Inferior parietal cortex (tissue), 1 donor: ENCODE results near the gene DNMT3A.

ENCODE experiments used
- DNase-seq: peaks from one replicate; pipeline ENCODE4 v3.0.0-alpha.2; 2016; ENCODE audit errors: extremely low spot score

The DNMT3A gene

DNA sequence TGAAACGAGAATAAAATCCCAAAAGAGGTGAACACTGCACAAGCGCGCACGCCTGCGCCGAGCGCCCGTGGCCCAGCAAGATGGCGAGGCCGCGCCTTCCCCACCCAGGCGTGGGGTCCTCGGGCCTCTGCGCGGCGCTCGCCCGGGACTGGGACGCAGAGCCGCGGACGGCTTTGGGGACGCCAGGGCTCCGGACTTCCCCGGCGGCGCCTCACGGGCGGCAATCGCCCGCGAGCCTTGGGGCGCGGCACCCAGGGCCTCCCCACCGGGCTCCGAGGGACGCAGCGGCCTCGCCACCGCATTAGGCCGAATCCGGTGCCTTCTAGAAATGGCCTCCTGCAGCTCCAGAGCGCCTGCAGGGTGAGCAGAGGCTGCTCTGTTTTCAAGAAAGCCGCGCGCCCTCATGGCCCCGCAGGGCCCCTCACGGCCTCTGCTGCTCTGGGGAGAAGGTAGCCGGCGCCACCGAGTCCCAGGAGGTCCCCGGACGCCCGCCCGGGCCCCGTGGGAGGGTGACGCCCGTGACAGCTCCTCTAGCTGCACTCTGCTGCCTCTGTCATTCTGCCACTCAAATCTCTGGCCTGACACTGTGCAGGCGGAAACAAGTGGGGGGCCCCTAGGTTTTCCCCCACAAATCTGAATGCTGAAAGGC is 137.4 kb downstream of the DNMT3A start:
- DNase-seq = no peak

DNA sequence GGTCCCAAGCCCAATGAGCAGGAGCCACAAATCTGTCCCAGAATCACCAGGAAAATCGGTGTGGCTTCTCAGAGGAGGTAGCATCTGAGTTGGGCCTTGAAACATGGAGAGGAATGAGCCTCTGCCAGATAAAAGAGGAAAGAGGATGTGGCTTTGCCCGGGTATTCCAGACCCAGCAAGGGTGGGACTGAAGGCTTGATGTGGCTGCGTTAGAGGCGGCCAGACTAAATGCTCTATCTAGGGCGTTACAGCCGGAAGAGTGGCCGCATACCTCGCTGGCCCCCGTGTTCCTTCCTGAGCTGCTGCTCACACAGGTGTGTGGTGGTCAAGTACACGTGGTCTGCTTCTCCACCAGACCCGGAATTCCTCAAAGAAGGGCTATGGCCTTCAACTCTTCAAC is 139.4 kb downstream of the DNMT3A start:
- DNase-seq = no peak

DNA sequence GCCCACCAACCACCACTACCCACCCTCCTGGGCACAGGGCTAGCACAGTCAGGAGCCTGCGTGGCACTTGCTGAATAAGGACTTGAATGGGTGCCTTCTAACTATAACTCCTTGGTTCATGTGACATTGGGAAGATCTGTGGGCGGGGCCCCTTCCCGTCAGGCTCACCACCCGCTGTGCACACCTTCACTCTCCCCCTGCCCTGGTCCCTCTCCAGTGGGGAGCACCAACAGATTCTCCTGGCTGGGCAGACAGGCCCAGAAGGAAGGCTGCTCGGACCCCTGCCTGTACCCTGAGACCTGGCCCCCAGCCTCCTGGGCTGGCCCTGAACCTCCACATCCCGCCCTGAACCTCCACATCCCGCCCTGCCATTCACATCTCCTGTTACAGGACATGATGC is 139.9 kb downstream of the DNMT3A start:
- DNase-seq = no peak

DNA sequence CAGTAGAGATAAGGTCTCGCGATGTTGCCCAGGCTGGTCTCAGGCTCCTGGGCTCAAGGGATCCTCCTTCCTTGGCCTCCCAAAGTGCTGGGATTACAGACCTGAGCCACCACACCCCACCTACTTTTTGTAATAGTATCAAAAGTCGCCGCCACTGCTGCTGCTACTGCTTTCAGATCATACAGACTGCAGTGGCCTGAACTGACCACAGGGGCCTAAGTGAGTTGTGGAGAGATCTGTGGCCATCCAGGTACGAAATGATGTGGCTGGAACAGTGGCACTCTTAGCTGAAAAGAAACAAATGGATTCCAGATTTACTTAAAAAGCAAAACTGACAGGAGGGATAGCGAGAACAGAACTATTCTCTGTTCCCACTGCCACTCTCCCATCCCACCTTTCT is 140.5 kb downstream of the DNMT3A start:
- no peak for DNase-seq

DNA sequence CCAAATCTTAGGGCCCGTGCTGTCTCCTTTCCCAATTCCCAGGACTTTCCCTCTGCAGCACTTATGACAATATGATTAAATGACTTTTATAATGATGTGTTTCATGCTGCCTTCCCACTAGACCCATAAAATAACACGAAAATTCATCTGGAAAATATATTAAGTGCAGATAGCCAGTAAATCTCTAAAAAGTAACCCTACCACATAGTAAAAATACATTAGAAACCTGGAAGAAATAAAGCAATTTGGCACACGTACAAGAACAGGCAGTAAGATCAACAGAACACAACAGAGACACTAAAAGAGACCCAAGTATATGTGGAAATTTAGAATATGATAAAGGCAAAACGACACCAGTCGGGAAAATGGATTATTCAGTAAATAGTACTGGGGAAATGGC is 143.1 kb downstream of the DNMT3A start:
- DNase-seq = no peak

DNA sequence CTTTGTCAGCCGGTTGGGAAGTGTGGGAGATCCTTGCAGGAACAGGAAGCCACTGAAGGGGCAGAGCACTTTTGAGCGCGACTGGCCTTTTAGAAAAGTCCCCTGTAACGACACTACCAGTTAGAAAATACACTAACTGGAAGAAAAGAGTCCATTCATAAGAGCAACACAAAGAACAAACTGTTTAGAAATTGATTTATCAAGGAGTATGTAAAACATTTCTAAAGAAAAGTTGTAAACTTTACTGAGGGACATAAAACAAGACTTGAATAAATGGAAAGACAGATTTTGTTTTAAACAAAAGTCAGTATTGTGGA is 143.6 kb downstream of the DNMT3A start:
- DNase-seq = no peak

DNA sequence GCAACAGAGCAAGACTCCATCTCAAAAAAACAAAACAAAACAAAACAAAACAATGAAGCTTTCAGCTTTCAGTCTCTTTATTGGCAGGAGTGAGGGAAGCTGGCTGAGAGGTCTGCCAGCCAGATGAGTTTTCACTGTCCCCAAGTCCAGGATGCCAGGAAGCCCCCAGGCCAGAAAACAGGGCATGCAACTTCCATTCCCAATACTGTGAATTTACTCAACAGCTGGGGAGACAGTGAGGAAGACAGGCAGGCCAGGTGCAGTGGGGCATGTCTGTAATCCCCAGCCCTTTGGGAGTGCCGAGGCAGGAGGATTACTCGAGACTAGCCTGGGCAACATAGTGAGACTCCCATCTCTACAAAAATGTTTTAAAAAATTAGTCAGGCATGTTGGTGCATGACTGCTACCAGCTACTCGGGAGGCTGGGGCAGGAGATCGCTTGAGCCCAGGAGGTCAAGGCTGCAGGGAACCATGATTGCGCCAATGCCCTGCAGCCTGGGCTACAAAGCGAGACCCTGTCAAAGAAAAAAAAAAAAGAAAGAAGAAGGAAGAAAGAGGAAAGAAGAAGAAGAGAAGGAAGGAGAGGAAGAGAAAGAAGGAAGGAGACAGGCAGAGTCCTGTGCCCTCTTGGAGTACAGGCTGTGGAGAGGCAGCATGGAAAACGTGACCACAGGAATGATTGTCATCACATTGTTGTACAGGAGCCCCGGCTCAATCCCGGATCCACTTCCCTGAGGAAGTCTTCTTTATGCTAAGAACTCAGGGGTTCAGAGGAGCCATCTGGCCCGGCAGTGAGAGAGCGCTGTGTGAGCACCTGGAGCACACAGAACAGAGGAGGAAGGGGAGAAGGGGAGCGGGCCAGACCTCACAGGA is 144.2 kb downstream of the DNMT3A start:
- DNase-seq = no peak

DNA sequence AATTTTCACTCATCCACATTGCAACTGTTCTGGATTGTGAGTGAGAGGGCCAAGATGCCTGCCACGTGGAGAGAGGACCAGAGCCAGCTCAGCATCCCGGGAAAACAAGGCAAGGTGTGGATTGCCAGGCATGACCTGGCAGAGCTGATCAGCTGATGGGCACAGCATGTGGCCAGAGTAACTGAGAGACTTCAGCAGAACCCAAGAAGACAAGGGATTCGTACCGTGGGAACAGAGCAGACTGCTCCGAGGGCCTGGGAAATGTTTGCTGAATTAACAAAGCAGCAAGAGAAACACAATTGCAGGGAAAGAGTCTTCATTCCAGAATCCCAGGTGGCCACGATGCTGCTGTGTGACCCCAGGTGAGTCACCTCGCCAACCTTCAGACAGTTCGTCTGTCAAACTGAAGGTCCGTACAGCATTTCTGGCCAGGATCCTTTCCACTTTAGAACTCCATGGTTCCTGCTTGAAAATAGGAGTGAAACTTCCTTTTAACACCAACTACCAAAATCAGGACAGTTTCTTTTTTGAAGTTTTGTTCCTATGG is 147.1 kb downstream of the DNMT3A start:
- DNase-seq = no peak

DNA sequence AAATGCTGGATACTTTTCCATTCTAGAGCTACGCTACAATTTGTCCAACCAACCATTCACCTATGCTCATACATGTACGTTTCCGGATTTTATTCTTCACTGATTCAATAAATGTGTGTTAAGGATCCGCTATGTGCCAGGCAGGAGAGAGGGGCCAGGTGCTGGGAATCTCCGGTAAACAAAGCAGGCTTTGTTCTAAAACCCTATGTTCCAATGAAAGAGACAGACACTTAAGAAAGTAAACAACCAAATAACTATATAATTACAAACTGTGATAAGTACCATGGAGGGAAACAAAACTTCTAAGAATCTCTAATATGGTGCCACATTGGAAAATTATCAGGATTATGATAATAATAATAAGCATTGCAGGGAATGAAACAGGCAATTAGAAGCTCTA is 151.2 kb downstream of the DNMT3A start:
- DNase-seq = no peak

DNA sequence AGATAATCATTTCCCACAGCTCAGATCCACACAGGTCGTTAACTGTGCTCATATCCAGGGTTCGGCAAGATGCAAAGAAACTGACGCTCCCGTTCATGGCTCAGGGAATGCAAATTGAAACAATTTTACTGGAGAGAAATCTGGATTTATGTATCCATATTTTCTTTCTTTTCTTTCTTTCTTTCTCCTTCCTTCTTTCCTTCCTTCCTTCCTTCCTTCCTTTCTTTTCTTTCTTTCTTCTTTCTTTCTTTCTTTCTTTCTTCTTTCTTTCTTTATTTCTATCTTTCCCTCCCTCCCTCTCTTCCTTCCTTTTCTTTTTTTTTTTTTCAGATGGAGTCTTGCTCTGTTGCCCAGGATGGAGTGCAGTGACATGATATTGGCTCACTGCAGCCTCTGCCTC is 153.3 kb downstream of the DNMT3A start:
- no peak for DNase-seq

DNA sequence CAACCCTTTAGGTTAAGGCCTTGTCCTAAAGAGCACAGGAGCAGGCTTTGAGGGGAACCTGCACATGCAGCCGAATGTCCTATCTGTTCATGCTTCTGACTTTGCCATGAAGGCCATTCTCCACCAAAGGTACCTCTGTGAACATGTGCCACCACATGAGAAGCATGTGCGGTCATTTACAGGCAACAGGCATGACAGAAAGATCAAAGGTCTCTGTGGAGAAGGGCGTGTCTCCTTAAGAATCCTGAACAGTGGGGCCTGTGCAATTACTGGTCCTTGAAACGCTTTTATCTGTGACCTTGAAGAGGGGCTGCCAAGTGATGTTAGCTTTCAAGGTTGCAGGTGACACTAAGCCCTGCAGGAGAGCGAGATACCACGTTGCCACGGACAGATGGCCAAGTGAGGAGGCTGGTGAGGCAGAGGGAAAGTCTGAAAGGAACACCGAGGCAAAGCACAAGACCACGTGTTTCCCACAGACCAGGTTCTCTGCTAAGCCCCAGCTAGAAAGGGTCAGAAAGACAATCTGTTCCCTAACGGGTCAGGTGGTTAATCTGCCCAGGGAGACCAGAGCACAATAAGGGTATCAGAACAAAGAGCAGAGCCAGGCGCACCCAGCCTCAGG is 153.9 kb downstream of the DNMT3A start:
- DNase-seq = no peak

DNA sequence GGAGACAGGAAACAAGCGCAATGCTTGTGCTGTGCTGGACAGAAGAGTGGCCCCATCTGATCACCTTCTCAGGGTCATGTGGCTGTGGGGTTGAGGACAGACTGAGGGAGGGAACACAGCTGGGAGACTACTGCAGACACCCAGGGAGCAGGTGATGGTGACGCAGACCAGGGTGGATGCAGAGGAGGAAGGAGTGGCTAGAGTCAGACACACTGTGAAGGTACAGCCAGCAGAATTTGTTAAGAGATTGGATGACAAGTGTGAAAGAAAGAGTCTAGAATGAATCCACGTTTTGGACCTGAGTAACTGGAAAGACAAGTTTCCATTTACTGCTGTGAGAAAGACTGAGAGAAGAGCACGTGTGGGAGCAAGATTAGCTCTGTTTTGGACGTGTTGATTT is 157.5 kb downstream of the DNMT3A start:
- no peak for DNase-seq

DNA sequence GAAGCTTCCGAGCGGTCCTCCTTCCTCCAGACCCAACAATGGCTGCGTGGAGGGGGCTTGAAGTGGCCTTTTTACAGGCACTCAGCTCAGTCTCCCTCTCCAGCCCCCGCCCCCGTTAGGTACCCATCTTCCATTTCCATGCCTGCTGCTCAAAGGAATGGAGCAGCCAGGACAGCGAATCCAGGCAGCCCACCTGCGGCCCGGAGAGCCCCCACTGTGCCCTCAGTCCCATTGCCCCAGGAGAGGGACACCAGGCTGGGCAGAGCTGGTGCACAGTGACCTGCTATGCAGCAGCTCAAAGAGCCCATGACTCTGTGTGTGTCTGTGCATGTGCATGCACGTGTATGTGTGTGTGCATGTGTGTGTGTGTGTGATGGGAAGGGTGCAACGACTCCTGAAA is 162.7 kb downstream of the DNMT3A start:
- DNase-seq = no peak
